T-helper 1 cell treated with Interleukin-12 subunit alpha and Interleukin-12 subunit beta and Interleukin-4 antibody, amounts not matched to agents 30 μg/mL and 1 μg/mL, for 36 hours (primary cell): ENCODE data around the gene TMEM144.

Source experiments
- H3K27ac Mint-ChIP-seq: one replicate; pipeline ENCODE4 v1.8.0; 2021; ENCODE audit warnings: mild to moderate bottlenecking, mixed read lengths
- H3K27me3 Mint-ChIP-seq: one replicate; pipeline ENCODE4 v1.8.0; 2021; ENCODE audit warnings: low read depth, mixed read lengths
- H3K36me3 Mint-ChIP-seq: one replicate; pipeline ENCODE4 v1.8.0; 2021; ENCODE audit warnings: low read depth, mixed read lengths
- H3K4me1 Mint-ChIP-seq: one replicate; pipeline ENCODE4 v1.8.0; 2021; ENCODE audit warnings: low read depth, mixed read lengths
- H3K4me3 Mint-ChIP-seq: one replicate; pipeline ENCODE4 v1.8.0; 2021; ENCODE audit warnings: mild to moderate bottlenecking, moderate library complexity, mixed read lengths
- H3K9me3 Mint-ChIP-seq: one replicate; pipeline ENCODE4 v1.8.0; 2021; ENCODE audit warnings: mixed read lengths

TMEM144 gene

GRCh38 chr4:158285429-158286216 is 75.3 kb downstream of the TMEM144 start:
- Mint-ChIP-seq H3K27me3 (peaks cover 3% of the 10 kb centered on the region), H3K4me1 (no peaks in the 10 kb centered on the region), H3K4me3 (no peak overlapping the region), H3K9me3 (no peaks in the 10 kb centered on the region), H3K36me3 (no peaks in the 10 kb centered on the region), H3K27ac (no peak overlapping the region)

DNA sequence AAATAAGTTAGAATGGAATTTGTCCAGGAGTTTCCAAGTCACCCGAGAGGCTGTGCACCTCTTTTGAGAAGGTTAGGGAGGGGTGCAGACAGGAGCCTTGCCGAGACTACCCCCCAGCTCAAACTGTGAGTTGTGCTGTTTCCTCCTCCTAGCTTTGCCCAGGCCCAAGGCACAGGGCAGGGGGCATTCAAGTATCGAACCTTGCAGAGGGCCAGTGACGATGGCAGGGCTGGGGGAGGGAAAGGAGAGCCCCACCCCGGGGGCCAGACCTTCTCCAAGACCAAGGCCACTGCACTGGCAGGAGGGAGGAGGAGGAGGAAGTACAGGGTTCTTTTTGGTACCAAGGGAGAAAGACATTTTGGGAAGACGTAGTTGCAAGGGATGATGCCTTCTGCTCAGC is 80.6 kb downstream of the TMEM144 start:
- Mint-ChIP-seq H3K27me3 (no peaks in the 10 kb centered on the region), H3K4me1 (no peaks in the 10 kb centered on the region), H3K4me3 (no peak overlapping the region), H3K36me3 (no peaks in the 10 kb centered on the region), H3K9me3 (no peaks in the 10 kb centered on the region), H3K27ac (no peak overlapping the region)

DNA sequence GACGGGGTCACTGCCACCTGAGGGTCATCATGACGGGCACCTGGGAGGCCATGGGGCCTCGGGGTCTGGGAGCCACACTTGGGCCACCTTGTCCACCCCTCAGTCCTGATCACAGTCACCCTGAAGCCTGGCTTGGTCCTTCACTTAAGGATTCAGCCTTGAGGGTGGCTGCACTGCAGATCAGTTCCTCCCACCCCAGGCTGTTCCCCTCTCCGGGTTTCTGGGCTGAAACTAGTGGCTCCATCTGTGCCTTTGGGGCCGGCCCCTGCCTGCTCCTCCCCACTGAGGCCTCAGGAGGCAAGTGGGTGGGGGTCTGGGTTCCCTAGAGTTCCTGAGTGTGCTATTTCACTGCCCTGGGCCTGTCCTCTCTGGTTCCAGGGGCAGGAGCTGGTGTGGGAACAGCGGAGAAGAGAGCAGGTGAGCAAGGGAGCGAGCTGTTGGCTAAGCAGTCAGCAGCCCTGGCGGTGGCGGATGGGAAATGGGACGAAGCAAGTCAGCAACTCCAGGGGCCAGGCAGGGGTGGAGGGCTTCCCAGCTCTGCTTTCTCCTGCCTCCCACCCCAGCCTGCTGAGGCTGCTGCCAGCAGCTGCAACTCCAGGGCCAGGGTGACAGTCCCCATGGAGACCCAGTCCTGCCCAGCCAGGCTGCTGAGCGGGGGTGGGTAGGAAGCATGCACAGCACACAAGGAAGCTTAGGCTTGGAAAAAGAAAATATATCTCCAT is 81.2 kb downstream of the TMEM144 start:
- Mint-ChIP-seq H3K27ac (no peak overlapping the region), H3K4me1 (no peaks in the 10 kb centered on the region), H3K36me3 (no peaks in the 10 kb centered on the region), H3K27me3 (no peaks in the 10 kb centered on the region), H3K4me3 (no peak overlapping the region), H3K9me3 (no peaks in the 10 kb centered on the region)

DNA sequence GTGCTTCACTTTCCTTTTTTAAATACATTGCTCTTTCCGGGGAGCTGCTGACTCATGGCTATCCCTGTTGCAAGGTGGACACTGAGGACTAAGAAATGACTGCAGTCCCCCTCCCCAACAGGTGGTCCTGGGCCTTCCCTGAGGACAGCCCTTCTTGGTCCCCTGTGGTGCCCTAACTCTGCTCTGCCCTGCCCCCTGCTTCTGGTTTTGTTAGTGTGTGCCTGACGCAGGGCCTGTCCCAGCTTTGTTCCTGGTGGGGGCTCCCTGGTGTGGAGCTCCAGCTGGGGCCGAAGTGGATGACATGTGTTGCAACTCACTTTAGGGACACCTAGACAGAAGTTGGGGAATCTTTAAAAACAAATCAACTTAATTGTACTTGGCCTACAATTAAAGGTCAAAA is 81.9 kb downstream of the TMEM144 start:
- no peaks in the 10 kb centered on the region for H3K4me1 Mint-ChIP-seq
- H3K27ac Mint-ChIP-seq = no peak overlapping the region
- no peaks in the 10 kb centered on the region for H3K36me3 Mint-ChIP-seq

DNA sequence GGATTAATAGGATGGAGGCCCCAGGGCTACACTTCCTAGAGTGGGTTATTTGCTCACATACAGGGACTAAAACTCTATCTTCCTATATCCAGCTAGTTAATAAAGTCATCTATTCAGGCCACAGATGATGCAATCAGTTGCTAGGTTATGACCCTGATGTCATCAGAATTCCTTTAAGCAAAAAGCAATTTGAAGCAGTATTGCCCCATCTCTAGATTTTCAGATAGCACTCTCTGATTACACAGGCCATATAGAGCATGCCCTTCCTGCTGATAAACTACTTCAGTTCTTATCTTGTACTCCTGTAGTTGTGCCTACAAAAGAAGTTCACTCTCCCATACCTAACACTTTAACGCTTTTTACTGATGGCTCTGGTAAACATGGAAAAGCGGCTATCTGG is 84.8 kb downstream of the TMEM144 start:
- Mint-ChIP-seq H3K4me1 (no peaks in the 10 kb centered on the region), H3K9me3 (no peaks in the 10 kb centered on the region), H3K27me3 (no peaks in the 10 kb centered on the region), H3K27ac (no peak overlapping the region), H3K36me3 (no peaks in the 10 kb centered on the region), H3K4me3 (no peak overlapping the region)

More for the DNA sequence above, 81.9 kb downstream of the TMEM144 start:
- H3K4me3 Mint-ChIP-seq = no peak overlapping the region
- no peaks in the 10 kb centered on the region for H3K9me3 Mint-ChIP-seq
- no peaks in the 10 kb centered on the region for H3K27me3 Mint-ChIP-seq

DNA sequence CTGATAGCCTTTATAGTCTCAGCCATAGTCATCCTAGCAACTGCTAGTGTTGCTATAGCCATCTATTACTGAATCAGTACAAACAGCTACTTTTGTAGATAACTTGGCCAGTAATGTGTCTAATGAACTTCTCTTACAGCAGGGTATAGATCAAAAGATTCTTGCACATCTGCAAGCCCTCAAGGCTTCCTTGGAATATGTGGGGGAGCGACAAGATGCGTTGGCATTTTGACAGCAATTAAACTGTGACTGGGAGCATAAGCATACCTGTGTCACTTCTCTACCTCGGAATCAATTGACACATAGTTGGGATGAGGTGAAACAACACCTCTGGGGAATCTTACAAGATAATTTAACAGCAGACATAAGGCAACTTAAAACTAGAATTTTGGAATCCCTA is 87.6 kb downstream of the TMEM144 start:
- Mint-ChIP-seq H3K4me1 (no peaks in the 10 kb centered on the region), H3K36me3 (no peaks in the 10 kb centered on the region), H3K27ac (no peak overlapping the region), H3K9me3 (no peaks in the 10 kb centered on the region), H3K27me3 (no peaks in the 10 kb centered on the region), H3K4me3 (no peak overlapping the region)

- no peaks in the 10 kb centered on the region for H3K4me1 Mint-ChIP-seq
- H3K36me3 Mint-ChIP-seq = no peaks in the 10 kb centered on the region
- no peak overlapping the region for H3K27ac Mint-ChIP-seq
- no peak overlapping the region for H3K4me3 Mint-ChIP-seq
- H3K9me3 Mint-ChIP-seq = no peaks in the 10 kb centered on the region
- H3K27me3 Mint-ChIP-seq = no peaks in the 10 kb centered on the region
These were observed 89.2 kb downstream of the TMEM144 start for GRCh38 chr4:158299459-158300007.

DNA sequence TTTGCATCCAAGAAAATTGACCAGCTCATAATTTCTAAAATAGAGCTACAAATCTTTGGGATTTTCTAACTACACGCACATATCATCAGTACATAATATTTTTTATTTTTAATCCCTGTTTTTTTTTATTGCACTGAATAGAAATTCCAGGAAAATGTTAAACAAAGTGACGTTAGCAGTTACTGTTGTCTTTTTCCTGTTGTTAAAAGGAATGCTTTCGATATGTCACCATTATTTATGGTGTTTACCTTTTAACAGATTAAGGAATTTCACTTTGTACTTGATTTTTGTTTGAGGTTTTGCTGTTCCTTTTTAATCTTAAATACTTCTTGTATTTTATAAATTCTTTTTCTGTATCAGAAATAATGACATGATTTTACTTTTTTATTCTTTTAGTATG is 89.7 kb downstream of the TMEM144 start:
- Mint-ChIP-seq H3K4me1 (no peaks in the 10 kb centered on the region), H3K36me3 (no peaks in the 10 kb centered on the region), H3K27ac (no peak overlapping the region), H3K9me3 (no peaks in the 10 kb centered on the region), H3K27me3 (no peaks in the 10 kb centered on the region), H3K4me3 (no peak overlapping the region)

GRCh38 chr4:158302076-158302866 is 92.0 kb downstream of the TMEM144 start:
- Mint-ChIP-seq H3K4me1 (no peaks in the 10 kb centered on the region), H3K27ac (no peak overlapping the region), H3K27me3 (no peaks in the 10 kb centered on the region), H3K36me3 (no peaks in the 10 kb centered on the region), H3K4me3 (no peak overlapping the region), H3K9me3 (no peaks in the 10 kb centered on the region)

GRCh38 chr4:158304694-158305093 is 94.4 kb downstream of the TMEM144 start:
- H3K4me1 Mint-ChIP-seq = no peaks in the 10 kb centered on the region
- H3K27ac Mint-ChIP-seq = no peak overlapping the region
- H3K4me3 Mint-ChIP-seq = no peak overlapping the region
- H3K27me3 Mint-ChIP-seq = no peaks in the 10 kb centered on the region
- no peaks in the 10 kb centered on the region for H3K36me3 Mint-ChIP-seq
- H3K9me3 Mint-ChIP-seq = no peaks in the 10 kb centered on the region
